Upper lobe of left lung (tissue), 6 donors: ENCODE results near the gene ILK. TPM values are rescaled to one million over a fixed set of nuclear protein-coding genes. Genes with fewer than 3 reads are reported as not detected.

Source experiments
- ATAC-seq, 2 donors: fragments of 200-7000 bp; cut with Tn5 transposase; one replicate each; pipeline ENCODE4 v1.9.1; 2022; ENCODE audit warnings: mild to moderate bottlenecking in 2 of 2, moderate library complexity in 2 of 2; ENCODE audit not compliant: low FRiP score in 2 of 2
- DNase-seq, 2 donors: peaks; one replicate each; pipeline ENCODE4 v3.0.0-alpha.2; 2019 to 2020
- H3K27ac ChIP-seq, 4 donors: fragments of 200-600 bp; sonication (generic); one replicate each; pipeline ENCODE4 v1.5.1; 2016 to 2019
- H3K27me3 ChIP-seq, 4 donors: fragments of 200-600 bp; sonication (generic); one replicate each; pipeline ENCODE4 v1.5.1; 2017 to 2019
- H3K36me3 ChIP-seq, 4 donors: fragments of 200-600 bp; sonication (generic); one replicate each; pipeline ENCODE4 v1.5.1; 2016 to 2019
- H3K4me1 ChIP-seq, 4 donors: fragments of 200-600 bp; sonication (generic); one replicate each; pipeline ENCODE4 v1.5.1; 2018 to 2019
- H3K4me3 ChIP-seq, 4 donors: fragments of 200-600 bp; sonication (generic); one replicate each; pipeline ENCODE4 v1.5.1; 2017 to 2019; ENCODE audit warnings: mild to moderate bottlenecking in 2 of 4, moderate library complexity in 1 of 4
- H3K9me3 ChIP-seq, 4 donors: fragments of 200-600 bp; sonication (generic); one replicate each; pipeline ENCODE4 v1.5.1; 2018 to 2019
- EP300 ChIP-seq, 4 donors: sonication (generic); formaldehyde crosslinking; IDR thresholded peaks; one replicate each; pipeline ENCODE4 v1.5.1; 2017; ENCODE audit warnings: antibody characterized with exemption in 4 of 4, control low read depth in 2 of 4
- POLR2A ChIP-seq, 4 donors: fragments of 450-650 bp; IDR thresholded peaks; one replicate each; pipeline ENCODE4 v1.5.1; 2016 to 2017; ENCODE audit warnings: antibody characterized with exemption in 4 of 4, mild to moderate bottlenecking in 2 of 4
- POLR2AphosphoS5 ChIP-seq, 2 donors: sonication (generic); formaldehyde crosslinking; IDR thresholded peaks; one replicate each; pipeline ENCODE4 v1.5.1; 2017; ENCODE audit warnings: antibody characterized with exemption in 2 of 2
- WGBS, 2 donors: methylation state at CpG; one replicate each; pipeline ENCODE4 v1.1.5; 2017 to 2018; 5-methylcytosine and 5-hydroxymethylcytosine counted together
- total RNA-seq, 6 donors: library from RNA; depleted of rRNA in 4 of 6; stranded (reverse); fragments of >200 nt in 4 of 6; gene quantifications; one replicate each; pipeline versions ENCODE4 v1.1.0 to v1.2.1, GENCODE V29; 2016 to 2021
- TF ChIP-seq, protein P1 (sequence below), 6 experiments: fragments of 450-650 bp in 4 of 6; fragments of 200-600 bp in 2 of 6; sonication (generic) in 2 of 6; IDR thresholded peaks; one replicate each; pipeline ENCODE4 v1.5.1; 2016 to 2019; ENCODE audit warnings: antibody characterized with exemption in 6 of 6
- donor health status: DM: no; HTN: no; CAD: no; lungs with moderate emphysema.
- donor health status: DM: no; HTN: yes; CAD: no; lungs with severe emphysema.

Gene ILK
- total RNA-seq, 6 donors from 2014 or later, result 130 to 191 (median 146) TPM

DNA sequence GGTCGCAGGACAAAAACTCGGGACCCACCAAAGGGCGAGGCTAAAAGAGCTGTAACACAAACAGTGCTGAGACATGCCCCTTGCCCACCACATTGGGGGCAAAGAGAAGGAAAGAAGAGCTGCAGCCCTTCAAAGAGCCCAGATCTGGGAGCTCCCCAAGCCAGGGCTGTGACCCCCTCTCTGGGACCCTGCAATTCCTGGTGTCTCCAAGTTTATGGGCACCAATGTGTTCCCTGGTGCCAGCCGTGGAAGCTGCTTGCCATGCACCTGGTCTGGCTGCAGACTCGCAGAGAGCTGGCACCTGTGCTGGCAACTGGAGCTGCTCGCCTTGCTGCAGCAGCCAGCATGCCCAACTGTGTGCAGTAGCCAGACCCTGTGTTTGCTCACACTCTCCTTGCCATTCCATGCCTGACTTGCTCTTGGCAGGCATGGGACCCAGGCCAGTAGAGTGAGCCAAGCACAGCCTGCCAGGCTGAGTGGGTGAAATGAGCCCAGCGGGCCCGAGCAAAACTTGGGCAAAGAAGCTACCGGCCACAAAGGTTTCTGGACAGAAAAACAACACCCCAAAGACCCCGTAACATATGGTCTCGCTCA, 16.1 kb upstream of the ILK start:
- Histone ChIP-seq H3K36me3 (peaks cover 0 to 10% (median 2%) of the 10 kb centered on the region in 4 donors), H3K9me3 (peaks cover 4 to 14% (median 9%) of the 10 kb centered on the region in 4 donors), H3K27ac (no peak overlapping the region), H3K27me3 (no peaks in the 10 kb centered on the region), H3K4me3 (no peak overlapping the region), H3K4me1 (no peaks in the 10 kb centered on the region)
- ATAC-seq (no peak), DNase-seq (no peak)
- TF ChIP-seq POLR2AphosphoS5 (IDR thresholded peaks at IDR 0.05), result no peak
- no peak for TF ChIP-seq EP300 (IDR thresholded peaks at IDR 0.05)
- no peak for TF ChIP-seq POLR2A (IDR thresholded peaks at IDR 0.05)
- TF ChIP-seq, protein P1, sequence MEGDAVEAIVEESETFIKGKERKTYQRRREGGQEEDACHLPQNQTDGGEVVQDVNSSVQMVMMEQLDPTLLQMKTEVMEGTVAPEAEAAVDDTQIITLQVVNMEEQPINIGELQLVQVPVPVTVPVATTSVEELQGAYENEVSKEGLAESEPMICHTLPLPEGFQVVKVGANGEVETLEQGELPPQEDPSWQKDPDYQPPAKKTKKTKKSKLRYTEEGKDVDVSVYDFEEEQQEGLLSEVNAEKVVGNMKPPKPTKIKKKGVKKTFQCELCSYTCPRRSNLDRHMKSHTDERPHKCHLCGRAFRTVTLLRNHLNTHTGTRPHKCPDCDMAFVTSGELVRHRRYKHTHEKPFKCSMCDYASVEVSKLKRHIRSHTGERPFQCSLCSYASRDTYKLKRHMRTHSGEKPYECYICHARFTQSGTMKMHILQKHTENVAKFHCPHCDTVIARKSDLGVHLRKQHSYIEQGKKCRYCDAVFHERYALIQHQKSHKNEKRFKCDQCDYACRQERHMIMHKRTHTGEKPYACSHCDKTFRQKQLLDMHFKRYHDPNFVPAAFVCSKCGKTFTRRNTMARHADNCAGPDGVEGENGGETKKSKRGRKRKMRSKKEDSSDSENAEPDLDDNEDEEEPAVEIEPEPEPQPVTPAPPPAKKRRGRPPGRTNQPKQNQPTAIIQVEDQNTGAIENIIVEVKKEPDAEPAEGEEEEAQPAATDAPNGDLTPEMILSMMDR (IDR thresholded peaks at IDR 0.05), result no peak
- WGBS, 2 donors, result 87 to 88% methylated on average over 11 of the region's 11 CpGs

DNA sequence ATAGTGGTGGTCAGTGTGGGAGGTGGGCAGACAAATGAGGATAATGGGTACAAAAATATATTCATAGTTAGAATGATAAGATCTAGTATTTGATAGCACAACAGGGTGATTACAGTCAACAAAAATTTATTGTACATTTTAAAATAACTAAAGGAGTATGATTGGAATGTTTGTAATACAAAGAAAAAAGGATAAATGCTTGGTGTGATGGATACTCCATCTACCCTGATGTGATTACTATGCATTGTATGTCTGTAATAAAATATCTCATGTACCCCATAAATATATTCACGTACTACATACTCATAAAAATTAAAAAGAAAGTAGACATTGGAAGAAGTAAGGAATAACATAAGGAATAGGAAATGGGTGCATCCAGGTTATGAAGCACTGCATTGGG, 15.6 kb upstream of the ILK start:
- peaks cover 4 to 12% (median 8%) of the 10 kb centered on the region in 4 donors for H3K9me3 ChIP-seq
- no peak for DNase-seq
- H3K36me3 ChIP-seq, result peaks cover 0 to 11% (median 3%) of the 10 kb centered on the region in 4 donors
- no peaks in the 10 kb centered on the region for H3K4me1 ChIP-seq
- no peaks in the 10 kb centered on the region for H3K27me3 ChIP-seq
- WGBS, 2 donors, result 96 to 98% methylated on average over 1 of the region's 1 CpG
- H3K27ac ChIP-seq, result no peak overlapping the region
- no peak for ATAC-seq
- TF ChIP-seq POLR2A (IDR thresholded peaks at IDR 0.05) (no peak), POLR2AphosphoS5 (IDR thresholded peaks at IDR 0.05) (no peak), EP300 (IDR thresholded peaks at IDR 0.05) (no peak)
- TF ChIP-seq, protein P1 (IDR thresholded peaks at IDR 0.05), result no peak
- H3K4me3 ChIP-seq, result no peak overlapping the region

DNA sequence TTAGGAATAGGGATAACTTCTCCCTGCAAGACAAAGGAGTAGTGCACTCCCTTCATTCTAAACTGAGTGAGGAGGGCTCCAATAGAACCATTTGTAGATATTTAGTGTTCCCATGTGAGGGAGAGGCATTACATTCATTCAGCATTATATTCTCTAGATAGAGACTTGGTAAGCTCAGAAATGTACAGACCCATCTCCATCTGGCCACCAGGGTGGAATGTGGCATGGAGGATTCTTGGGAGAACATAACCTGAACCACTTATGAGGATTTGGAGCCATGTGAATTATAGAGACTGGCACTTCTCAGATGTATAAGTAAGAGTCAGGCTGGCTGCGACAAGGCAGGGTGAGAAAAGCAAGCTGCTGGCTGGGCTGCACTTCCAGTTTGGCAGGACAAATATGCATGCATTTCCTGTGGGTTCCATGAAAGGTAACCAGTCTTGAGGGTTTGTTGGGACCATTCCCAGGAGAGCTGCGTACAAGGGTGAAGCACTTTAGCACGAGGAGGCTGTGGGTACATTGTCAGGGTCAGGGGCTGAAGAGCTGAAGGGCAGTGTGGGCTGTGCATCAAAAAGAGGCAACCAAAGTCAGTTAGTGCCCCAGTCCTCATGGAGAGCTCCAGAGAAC, 9.3 kb upstream of the ILK start:
- Histone ChIP-seq H3K9me3 (no peaks in the 10 kb centered on the region), H3K36me3 (peaks cover 5 to 49% (median 17%) of the 10 kb centered on the region in 4 donors), H3K4me3 (no peak overlapping the region), H3K4me1 (peaks cover 0 to 4% (median 0%) of the 10 kb centered on the region in 4 donors), H3K27ac (no peak overlapping the region), H3K27me3 (no peaks in the 10 kb centered on the region)
- WGBS, 2 donors, result 52 to 73% methylated on average over 3 of the region's 3 CpGs
- DNase-seq (no peak), ATAC-seq (no peak)
- TF ChIP-seq EP300 (IDR thresholded peaks at IDR 0.05) (no peak), POLR2AphosphoS5 (IDR thresholded peaks at IDR 0.05) (no peak), POLR2A (IDR thresholded peaks at IDR 0.05) (no peak)
- TF ChIP-seq, protein P1 (IDR thresholded peaks at IDR 0.05), result no peak

DNA sequence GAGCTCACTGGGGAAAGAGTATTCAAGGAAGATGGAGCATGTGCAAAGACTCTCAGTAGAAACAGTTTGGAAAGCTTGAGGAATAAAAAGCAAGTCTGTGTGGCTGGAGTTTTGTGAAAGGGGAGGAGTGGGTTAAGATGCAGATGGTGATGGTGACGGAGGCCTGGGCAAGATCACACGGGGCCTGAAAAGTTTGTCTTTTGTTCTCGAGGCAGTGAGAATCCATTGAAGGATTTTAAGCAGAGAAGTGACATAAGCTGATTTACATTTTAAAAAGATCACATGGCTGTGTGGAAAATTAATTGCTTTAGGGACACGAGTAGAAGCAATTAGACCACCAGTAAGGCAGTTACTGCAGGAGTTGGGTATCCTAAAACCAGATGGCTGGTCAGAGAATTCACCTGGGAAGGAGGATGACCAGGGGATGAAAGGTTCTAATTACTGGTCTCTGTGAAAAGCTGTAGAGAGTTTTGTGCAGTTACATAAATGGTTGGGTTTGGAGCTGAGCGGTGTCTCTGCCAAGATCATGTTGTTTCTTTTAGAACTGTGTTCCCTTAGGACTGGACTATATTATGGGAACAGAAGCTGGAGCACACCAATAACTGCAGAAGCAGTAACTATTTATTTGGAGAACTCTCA, 7.2 kb upstream of the ILK start:
- Histone ChIP-seq H3K36me3 (peaks cover 19 to 70% (median 38%) of the 10 kb centered on the region in 4 donors), H3K27me3 (no peaks in the 10 kb centered on the region), H3K4me1 (peaks cover 2 to 6% (median 3%) of the 10 kb centered on the region in 4 donors), H3K9me3 (no peaks in the 10 kb centered on the region), H3K27ac (peak overlapping the region in 1 of 4 donors; percentile 32), H3K4me3 (no peak overlapping the region)
- ATAC-seq (no peak), DNase-seq (no peak)
- TF ChIP-seq, protein P1 (IDR thresholded peaks at IDR 0.05), result no peak
- no peak for TF ChIP-seq POLR2A (IDR thresholded peaks at IDR 0.05)
- 71 to 74% methylated on average over 5 of the region's 5 CpGs for WGBS, 2 donors
